ENCODE data around the gene MSH5. TPM values are rescaled to one million over a fixed set of nuclear protein-coding genes. Genes with fewer than 3 reads are reported as not detected.

MSH5 gene
- total and polyA plus RNA-seq, 2 of the 13 experiments (the other 11 are each of a cell fraction or from before 2014, with no cell fraction given) = 10.2 to 38.7 TPM

- 0 out of 2 replicates have a peak, but pooled peaks have one; percentile 42 for TF ChIP-seq ZNF724P (CRISPR knock-in tag; IDR thresholded peaks at IDR 0.05; ENCODE audit: borderline replicate concordance)
- TF ChIP-seq ARID2 (CRISPR knock-in tag; IDR thresholded peaks at IDR 0.05; ENCODE audit: borderline replicate concordance) = no peak
- TF ChIP-seq ZC3H13 (CRISPR knock-in tag; IDR thresholded peaks at IDR 0.05) = no peak
- TF ChIP-seq, protein P1, sequence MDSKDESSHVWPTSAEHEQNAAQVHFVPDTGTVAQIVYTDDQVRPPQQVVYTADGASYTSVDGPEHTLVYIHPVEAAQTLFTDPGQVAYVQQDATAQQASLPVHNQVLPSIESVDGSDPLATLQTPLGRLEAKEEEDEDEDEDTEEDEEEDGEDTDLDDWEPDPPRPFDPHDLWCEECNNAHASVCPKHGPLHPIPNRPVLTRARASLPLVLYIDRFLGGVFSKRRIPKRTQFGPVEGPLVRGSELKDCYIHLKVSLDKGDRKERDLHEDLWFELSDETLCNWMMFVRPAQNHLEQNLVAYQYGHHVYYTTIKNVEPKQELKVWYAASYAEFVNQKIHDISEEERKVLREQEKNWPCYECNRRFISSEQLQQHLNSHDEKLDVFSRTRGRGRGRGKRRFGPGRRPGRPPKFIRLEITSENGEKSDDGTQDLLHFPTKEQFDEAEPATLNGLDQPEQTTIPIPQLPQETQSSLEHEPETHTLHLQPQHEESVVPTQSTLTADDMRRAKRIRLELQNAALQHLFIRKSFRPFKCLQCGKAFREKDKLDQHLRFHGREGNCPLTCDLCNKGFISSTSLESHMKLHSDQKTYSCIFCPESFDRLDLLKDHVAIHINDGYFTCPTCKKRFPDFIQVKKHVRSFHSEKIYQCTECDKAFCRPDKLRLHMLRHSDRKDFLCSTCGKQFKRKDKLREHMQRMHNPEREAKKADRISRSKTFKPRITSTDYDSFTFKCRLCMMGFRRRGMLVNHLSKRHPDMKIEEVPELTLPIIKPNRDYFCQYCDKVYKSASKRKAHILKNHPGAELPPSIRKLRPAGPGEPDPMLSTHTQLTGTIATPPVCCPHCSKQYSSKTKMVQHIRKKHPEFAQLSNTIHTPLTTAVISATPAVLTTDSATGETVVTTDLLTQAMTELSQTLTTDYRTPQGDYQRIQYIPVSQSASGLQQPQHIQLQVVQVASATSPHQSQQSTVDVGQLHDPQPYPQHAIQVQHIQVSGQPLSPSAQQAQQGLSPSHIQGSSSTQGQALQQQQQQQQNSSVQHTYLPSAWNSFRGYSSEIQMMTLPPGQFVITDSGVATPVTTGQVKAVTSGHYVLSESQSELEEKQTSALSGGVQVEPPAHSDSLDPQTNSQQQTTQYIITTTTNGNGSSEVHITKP (CRISPR knock-in tag; IDR thresholded peaks at IDR 0.05; ENCODE audit: low read depth) = peak; percentile 82
- TF ChIP-seq ZNF749 (CRISPR knock-in tag; IDR thresholded peaks at IDR 0.05; ENCODE audit: borderline replicate concordance) = no peak
- TF ChIP-seq ZNF678 (CRISPR knock-in tag; IDR thresholded peaks at IDR 0.05) = no peak
- no peak for TF ChIP-seq HNRNPUL1 (IDR thresholded peaks at IDR 0.05; ENCODE audit: low read depth, low read length)
- TF ChIP-seq, protein P2, sequence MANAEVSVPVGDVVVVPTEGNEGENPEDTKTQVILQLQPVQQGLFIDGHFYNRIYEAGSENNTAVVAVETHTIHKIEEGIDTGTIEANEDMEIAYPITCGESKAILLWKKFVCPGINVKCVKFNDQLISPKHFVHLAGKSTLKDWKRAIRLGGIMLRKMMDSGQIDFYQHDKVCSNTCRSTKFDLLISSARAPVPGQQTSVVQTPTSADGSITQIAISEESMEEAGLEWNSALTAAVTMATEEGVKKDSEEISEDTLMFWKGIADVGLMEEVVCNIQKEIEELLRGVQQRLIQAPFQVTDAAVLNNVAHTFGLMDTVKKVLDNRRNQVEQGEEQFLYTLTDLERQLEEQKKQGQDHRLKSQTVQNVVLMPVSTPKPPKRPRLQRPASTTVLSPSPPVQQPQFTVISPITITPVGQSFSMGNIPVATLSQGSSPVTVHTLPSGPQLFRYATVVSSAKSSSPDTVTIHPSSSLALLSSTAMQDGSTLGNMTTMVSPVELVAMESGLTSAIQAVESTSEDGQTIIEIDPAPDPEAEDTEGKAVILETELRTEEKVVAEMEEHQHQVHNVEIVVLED (CRISPR knock-in tag; IDR thresholded peaks at IDR 0.05; ENCODE audit: borderline replicate concordance) = no peak
- TF ChIP-seq HNF4G (IDR thresholded peaks at IDR 0.05; ENCODE audit: borderline replicate concordance, low read depth, low read length) = peak; percentile 99
- TF ChIP-seq HNF4G (CRISPR knock-in tag; IDR thresholded peaks at IDR 0.05; ENCODE audit: borderline replicate concordance, low read depth) = peak; percentile 91
- no peak; the same call in none of the 2 replicates for TF ChIP-seq GATAD1 (CRISPR knock-in tag; IDR thresholded peaks at IDR 0.05)
- TF ChIP-seq, protein P3, sequence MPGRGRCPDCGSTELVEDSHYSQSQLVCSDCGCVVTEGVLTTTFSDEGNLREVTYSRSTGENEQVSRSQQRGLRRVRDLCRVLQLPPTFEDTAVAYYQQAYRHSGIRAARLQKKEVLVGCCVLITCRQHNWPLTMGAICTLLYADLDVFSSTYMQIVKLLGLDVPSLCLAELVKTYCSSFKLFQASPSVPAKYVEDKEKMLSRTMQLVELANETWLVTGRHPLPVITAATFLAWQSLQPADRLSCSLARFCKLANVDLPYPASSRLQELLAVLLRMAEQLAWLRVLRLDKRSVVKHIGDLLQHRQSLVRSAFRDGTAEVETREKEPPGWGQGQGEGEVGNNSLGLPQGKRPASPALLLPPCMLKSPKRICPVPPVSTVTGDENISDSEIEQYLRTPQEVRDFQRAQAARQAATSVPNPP (CRISPR knock-in tag; IDR thresholded peaks at IDR 0.05) = no peak
- peak; percentile 87 for TF ChIP-seq PRPF4 (IDR thresholded peaks at IDR 0.05; ENCODE audit: low read depth, low read length, poor library complexity, severe bottlenecking)
- peak; percentile 86; the same call in 1 of the 2 replicates for TF ChIP-seq MIXL1 (CRISPR knock-in tag; IDR thresholded peaks at IDR 0.05)
- TF ChIP-seq ZBTB42 (CRISPR knock-in tag; IDR thresholded peaks at IDR 0.05) = no peak
- no peak for TF ChIP-seq IKZF1 (IDR thresholded peaks at IDR 0.05)
- TF ChIP-seq ZNF746 (CRISPR knock-in tag; IDR thresholded peaks at IDR 0.05) = peak; percentile 92
- TF ChIP-seq, protein P4, sequence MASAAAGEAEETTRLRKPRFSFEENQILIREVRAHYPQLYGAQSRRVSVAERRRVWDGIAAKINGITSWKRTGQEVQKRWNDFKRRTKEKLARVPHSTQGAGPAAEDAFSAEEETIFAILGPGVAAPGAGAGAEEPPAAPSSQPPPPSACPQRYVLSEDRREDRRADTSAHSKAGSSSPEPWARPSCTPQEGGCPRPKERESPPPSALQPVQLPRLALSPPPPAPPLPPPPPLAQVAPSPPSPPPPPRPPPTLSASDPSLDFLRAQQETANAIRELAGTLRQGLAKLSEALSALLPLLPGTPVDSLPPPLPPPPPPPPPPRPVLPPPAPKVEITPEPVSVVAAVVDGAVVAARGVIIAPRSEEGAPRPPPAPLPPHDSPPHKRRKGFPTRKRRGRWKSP (CRISPR knock-in tag; IDR thresholded peaks at IDR 0.05) = no peak
These were observed 2.4 kb upstream of the MSH5 start (continued) for GRCh38 chr6:31737315-31737990.

Measured in HepG2 (cell line).